Panc1 (cell line): ENCODE data around the gene TNFRSF14. TPM values are rescaled to one million over a fixed set of nuclear protein-coding genes. Genes with fewer than 3 reads are reported as not detected.

Experiments used
- ATAC-seq: fragments of 200-7000 bp; cut with Tn5 transposase; 2 replicates; pipeline ENCODE4 v1.9.1; 2020; ENCODE audit warnings: mild to moderate bottlenecking, moderate library complexity
- BruUV-seq: library from RNA; stranded (reverse); fragments of 400-500 nt; replicated peaks from 2 replicates; lab custom pipeline; 2021; lab: Mats Ljungman, UMichigan
- CTCF ChIA-PET: fragments of 300-600 bp; sonication (Branson Sonifier 250); formaldehyde crosslinking; loops from one replicate; lab custom pipeline; 2022; ENCODE audit warnings: antibody characterized with exemption; lab: Charles Lee
- POLR2A ChIA-PET: fragments of 300-600 bp; sonication (Branson Sonifier 250); formaldehyde crosslinking; loops from one replicate; lab custom pipeline; 2022; ENCODE audit warnings: antibody characterized with exemption; lab: Charles Lee
- DNase-seq: peaks from one replicate; pipeline ENCODE4 v3.0.0-alpha.2; 2010; ENCODE audit warnings: low read depth, low spot score
- H3K27ac ChIP-seq: 2 replicates; pipeline ENCODE4 v1.5.1; 2011; ENCODE audit warnings: mild to moderate bottlenecking, low read length, inconsistent platforms
- H3K27me3 ChIP-seq: fragments of 200-500 bp; sonication (Bioruptor generic); 2 replicates; pipeline ENCODE4 v1.6.0; 2014; ENCODE audit warnings: low read length, inconsistent platforms; ENCODE audit not compliant: control insufficient read depth, insufficient read depth
- H3K36me3 ChIP-seq: fragments of 200-500 bp; sonication (Bioruptor generic); 2 replicates; pipeline ENCODE4 v1.5.1; 2014; ENCODE audit warnings: inconsistent platforms, mild to moderate bottlenecking, low read length, moderate library complexity; ENCODE audit not compliant: control insufficient read depth, insufficient read depth
- H3K4me1 ChIP-seq: 2 replicates; pipeline ENCODE4 v1.5.1; 2011; ENCODE audit warnings: inconsistent platforms, mild to moderate bottlenecking, low read length, moderate library complexity; ENCODE audit not compliant: control insufficient read depth, insufficient read depth
- H3K4me3 ChIP-seq, 2 experiments: 2 replicates each; pipeline ENCODE4 v1.5.1; 2011 to 2012; ENCODE audit warnings: low read depth in 2 of 2, low read length in 2 of 2, mild to moderate bottlenecking in 2 of 2, inconsistent platforms in 1 of 2, moderate library complexity in 1 of 2
- H3K9me3 ChIP-seq: fragments of 200-500 bp; sonication (Bioruptor generic); 2 replicates; pipeline ENCODE4 v1.5.1; 2014; ENCODE audit warnings: low read depth, mild to moderate bottlenecking, inconsistent platforms, low read length, moderate library complexity; ENCODE audit not compliant: control insufficient read depth, insufficient read depth
- CTCF ChIP-seq: fragments of 450-650 bp; IDR thresholded peaks from 2 replicates; pipeline ENCODE4 v1.5.1; 2017; ENCODE audit warnings: mild to moderate bottlenecking
- POLR2AphosphoS5 ChIP-seq: IDR thresholded peaks from 2 replicates; pipeline ENCODE4 v1.6.1; 2012; ENCODE audit warnings: mild to moderate bottlenecking, low read depth, low read length, moderate library complexity
- REST ChIP-seq, 2 experiments: IDR thresholded peaks; 2 replicates each; pipeline ENCODE4 v1.6.1; 2011 to 2012; ENCODE audit warnings: low read depth in 2 of 2, control low read depth in 1 of 2, low read length in 1 of 2, mild to moderate bottlenecking in 1 of 2, moderate library complexity in 1 of 2; ENCODE audit not compliant: insufficient read depth in 1 of 2
- SIN3A ChIP-seq: IDR thresholded peaks from 2 replicates; pipeline ENCODE4 v1.6.1; 2012; ENCODE audit warnings: low read depth, mild to moderate bottlenecking, low read length, moderate library complexity, borderline replicate concordance; ENCODE audit not compliant: insufficient read depth
- TCF7L2 ChIP-seq: IDR thresholded peaks from 2 replicates; pipeline ENCODE4 v1.6.1; 2011; ENCODE audit warnings: mild to moderate bottlenecking, low read depth, low read length, inconsistent platforms
- in situ Hi-C: cut with HindIII; loops from 2 replicates; pipeline ENCODE4 v1.10.0; 2016; ENCODE audit warnings: low sequenced_read_pairs, low pct_unique_long_range_greater_than_20kb
- intact Hi-C: fragments of 100-400 bp; cut with micrococcal nuclease; formaldehyde crosslinking; loops from one replicate; pipeline ENCODE4 v1.10.0; 2022; ENCODE audit not compliant: unreplicated experiment
- total RNA-seq: library from RNA; stranded (reverse); gene quantifications from one replicate; pipeline ENCODE4 v1.2.1, GENCODE V29; 2021; ENCODE audit not compliant: unreplicated experiment

TNFRSF14 gene
- total RNA-seq, 1 experiment from 2014 or later = 20.1 TPM

- TF ChIP-seq TCF7L2 (no peak), CTCF (no peak), SIN3A (no peak), REST (IDR thresholded peaks at IDR 0.05; ENCODE audit: insufficient read depth in 1 of 2, low read depth in 2 of 2, low read length in 1 of 2) (no peak), POLR2AphosphoS5 (no peak)
- H3K4me1 ChIP-seq = no peaks in the 10 kb centered on the region
- no peaks in the 10 kb centered on the region for H3K9me3 ChIP-seq
- ATAC-seq = no peak
- ChIA-PET POLR2A (no interaction called here), CTCF (no interaction called here)
- in situ Hi-C loops = no loop called here
- intact Hi-C loops = no loop called here
- no TSS peak for BruUV-seq
- no peaks in the 10 kb centered on the region for H3K27me3 ChIP-seq
- no peak for DNase-seq
- no peak overlapping the region for H3K27ac ChIP-seq
- no peak overlapping the region for H3K4me3 ChIP-seq
- peaks cover 3% of the 10 kb centered on the region for H3K36me3 ChIP-seq
Measured at GRCh38 chr1:2516946-2517345, 39.2 kb upstream of the TNFRSF14 start.

GRCh38 chr1:2517966-2518365 is 38.2 kb upstream of the TNFRSF14 start:
- no peak for ATAC-seq
- in situ Hi-C loops = no loop called here
- POLR2A ChIA-PET = interaction anchor here (0.5 kb wide), 1 partner anchor 9 kb away, joined by 5 read pairs; no protein-coding TSS in a partner anchor

More at GRCh38 chr1:2517966-2518365, 38.2 kb upstream of the TNFRSF14 start:
- H3K4me3 ChIP-seq = no peak overlapping the region
- H3K36me3 ChIP-seq = peaks cover 3% of the 10 kb centered on the region
- no peaks in the 10 kb centered on the region for H3K9me3 ChIP-seq
- no peak overlapping the region for H3K27ac ChIP-seq
- CTCF ChIA-PET = no interaction called here
- TF ChIP-seq TCF7L2 (no peak), CTCF (no peak), SIN3A (no peak), REST (IDR thresholded peaks at IDR 0.05; ENCODE audit: insufficient read depth in 1 of 2, low read depth in 2 of 2, low read length in 1 of 2) (no peak), POLR2AphosphoS5 (no peak)
- DNase-seq = no peak
- no TSS peak for BruUV-seq
- intact Hi-C loops = no loop called here
- H3K4me1 ChIP-seq = peaks cover under 1% of the 10 kb centered on the region; the same call in 1 of the 2 replicates
- no peaks in the 10 kb centered on the region for H3K27me3 ChIP-seq
